ENCODE data around the gene SLC13A4.
"Not testable (repeated sequence)": the region's sequence is repeated elsewhere in the genome, so short reads cannot be mapped to it uniquely, and the experiment has no call there.

SLC13A4 gene, protein sequence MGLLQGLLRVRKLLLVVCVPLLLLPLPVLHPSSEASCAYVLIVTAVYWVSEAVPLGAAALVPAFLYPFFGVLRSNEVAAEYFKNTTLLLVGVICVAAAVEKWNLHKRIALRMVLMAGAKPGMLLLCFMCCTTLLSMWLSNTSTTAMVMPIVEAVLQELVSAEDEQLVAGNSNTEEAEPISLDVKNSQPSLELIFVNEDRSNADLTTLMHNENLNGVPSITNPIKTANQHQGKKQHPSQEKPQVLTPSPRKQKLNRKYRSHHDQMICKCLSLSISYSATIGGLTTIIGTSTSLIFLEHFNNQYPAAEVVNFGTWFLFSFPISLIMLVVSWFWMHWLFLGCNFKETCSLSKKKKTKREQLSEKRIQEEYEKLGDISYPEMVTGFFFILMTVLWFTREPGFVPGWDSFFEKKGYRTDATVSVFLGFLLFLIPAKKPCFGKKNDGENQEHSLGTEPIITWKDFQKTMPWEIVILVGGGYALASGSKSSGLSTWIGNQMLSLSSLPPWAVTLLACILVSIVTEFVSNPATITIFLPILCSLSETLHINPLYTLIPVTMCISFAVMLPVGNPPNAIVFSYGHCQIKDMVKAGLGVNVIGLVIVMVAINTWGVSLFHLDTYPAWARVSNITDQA

GRCh38 chr7:135728136-135728669, at the start of gene SLC13A4:
Gene SLC13A4 (minus strand): TSS chr7:135728186. CDS start chr7:135727496, 690 bp downstream.
- no peak for DNase-seq

DNA sequence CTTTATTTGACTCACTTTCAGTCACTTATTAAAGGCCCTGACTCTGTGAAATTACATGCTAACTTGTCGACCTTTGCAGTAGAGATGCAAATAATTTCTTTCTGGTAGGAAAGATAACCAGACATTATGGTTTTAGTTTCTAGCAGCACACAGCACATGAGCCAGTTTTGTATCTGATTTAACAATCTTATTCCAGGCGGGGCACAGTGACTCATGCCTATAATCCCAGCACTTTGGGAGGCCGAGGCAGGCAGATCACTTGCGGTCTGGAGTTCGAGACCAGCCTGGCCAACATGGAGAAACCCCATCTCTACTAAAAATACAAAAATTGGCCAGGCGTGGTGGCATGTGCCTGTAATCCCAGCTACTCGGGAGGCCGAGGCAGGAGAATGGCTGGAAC, 47.9 kb upstream of the SLC13A4 start:
- not testable (repeated sequence) for DNase-seq

- DNase-seq = no peak
Measured at GRCh38 chr7:135775230-135775629, 47.2 kb upstream of the SLC13A4 start.

DNA sequence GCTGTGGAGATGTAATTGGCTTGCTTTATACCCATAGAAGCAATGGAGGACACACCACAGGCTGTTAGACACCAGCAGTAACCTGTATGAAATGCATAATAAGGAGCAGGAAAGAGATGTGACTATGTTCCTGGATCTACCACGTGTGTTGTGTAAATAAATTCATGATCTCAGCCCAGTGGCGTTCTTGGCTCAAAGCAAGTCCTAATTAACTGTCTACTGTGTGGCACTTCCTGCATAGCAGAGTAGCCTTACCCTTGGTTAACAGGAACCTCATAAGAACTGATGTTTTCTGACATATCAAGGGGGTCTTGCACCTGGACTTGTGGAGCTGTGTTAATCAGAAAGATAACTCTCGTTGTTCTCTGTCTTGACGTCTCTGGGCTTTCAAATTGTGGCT, 46.3 kb upstream of the SLC13A4 start:
- peak in 1 of 2 experiments; percentile 72 for DNase-seq

GRCh38 chr7:135773464-135773863, 45.5 kb upstream of the SLC13A4 start:
- DNase-seq = no peak

DNA sequence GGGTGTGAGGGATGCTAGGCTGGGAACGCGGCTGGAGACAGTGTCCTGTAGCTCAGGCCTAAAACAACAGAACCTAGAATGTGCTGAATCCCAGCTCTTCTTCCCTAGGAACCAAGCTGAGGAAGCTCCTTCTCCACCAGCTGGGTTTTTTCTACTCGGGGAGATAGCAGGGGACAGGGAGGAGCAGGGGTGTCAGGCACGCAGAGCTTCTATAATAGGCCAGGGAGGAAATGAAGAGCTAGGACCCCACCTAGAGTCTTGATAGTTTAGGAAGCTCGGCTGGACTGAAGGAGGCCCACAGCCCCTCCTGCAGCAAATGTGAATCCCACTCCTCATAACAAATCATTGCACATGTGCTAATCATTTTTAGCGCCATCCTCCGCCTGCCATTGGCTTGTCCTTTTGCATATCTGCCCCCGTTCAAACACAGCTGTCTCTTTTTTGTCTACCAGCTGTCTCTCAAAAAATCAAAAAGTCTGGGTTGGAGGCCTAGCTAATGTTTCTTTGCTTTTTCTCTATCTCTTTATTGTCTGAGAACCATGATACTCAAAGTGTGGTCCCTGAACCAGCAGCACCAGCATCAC, 44.7 kb upstream of the SLC13A4 start:
- no peak for DNase-seq

DNA sequence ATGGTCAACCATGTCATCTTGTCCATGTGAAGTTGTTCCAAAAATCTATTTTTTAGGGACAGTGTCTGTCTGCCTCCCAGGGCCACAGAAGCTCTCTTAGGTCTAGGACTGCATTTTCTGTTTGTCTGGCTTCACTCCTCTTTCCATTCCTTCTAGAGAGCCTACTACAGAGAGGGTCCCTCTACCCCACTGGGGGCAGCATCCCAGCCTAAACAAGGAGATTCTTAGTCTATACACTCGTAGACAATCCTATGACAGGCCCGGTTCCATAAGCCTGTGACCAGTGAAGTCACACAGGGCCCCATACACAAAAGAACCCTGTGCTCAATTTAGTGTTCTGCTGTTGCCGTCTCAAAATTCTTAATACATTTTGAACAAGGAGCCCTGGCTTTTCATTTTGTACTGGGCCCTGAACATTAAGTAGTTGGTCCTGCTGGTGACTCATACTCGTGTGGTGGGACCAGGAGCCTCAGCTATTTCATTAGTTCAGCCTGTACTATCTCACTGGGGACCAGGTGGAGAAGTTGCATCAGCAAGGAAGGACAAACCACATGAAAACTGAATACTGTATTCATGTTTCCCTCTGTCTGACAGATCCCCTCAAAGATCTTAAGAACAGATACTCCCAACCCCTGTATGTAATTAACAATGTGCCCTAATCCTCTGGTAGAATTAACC, 44.1 kb upstream of the SLC13A4 start:
- no peak for DNase-seq

DNA sequence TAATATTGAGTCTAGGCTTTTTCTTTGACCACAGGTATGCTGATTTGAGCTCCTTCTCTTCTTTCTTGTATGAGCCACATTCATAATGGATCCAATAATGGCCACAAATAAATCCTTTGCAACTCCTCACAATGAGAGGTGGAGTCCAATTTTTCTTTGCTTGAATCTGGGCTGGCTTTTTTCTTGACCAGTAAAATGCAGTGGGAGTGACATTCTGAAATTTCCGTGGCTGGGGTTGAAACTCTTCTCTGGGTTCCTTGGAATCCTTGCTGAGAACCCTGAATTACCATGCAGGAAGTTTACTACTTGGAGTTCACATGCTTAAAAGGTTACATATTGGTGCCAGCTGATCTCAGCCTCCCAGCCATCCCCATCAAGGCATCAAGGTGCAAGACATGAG, 43.1 kb upstream of the SLC13A4 start:
- no peak for DNase-seq

- DNase-seq = no peak
Measured at GRCh38 chr7:135770139-135770710, 42.2 kb upstream of the SLC13A4 start.

- no peak for DNase-seq
Measured at GRCh38 chr7:135769005-135769802, 41.2 kb upstream of the SLC13A4 start.

DNA sequence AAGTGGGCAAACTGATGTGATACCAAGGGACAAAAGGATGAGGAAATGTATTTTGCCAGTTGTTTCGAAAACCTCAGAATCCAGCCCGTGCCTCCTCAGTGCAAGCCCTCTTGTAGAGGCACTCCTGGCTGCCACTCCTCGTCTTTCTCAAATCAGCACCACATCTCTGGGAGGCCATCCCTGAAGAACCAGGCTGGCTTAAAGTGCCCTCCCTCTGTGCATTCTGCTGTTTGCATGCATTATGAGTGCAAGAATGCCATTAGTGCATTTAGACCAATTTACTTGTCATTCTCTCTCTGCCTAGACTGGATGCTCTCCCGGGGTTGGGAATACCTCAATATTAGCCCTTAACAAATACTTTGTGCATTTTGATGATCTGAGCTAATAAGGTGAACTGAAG, 40.5 kb upstream of the SLC13A4 start:
- DNase-seq = no peak

DNA sequence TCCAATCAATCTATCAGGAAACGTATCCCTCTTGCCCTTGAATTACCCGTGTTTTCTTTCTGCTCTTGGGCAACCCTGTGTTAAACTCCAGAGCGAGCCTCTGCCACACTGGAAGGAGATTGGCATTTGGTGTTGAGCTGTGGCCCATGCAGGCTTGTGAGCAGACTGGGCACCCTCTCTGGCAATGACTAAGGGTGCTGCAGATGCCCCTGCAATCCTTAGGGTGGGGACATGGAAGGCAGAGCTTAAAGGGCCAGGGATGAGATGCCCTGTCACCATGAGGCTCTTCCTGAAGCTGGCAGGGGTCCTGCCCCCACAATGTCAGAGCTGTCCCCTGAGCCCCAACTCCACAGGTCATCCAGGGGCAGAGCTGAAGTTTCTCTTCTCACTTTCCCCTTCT, 40.1 kb upstream of the SLC13A4 start:
- no peak for DNase-seq

DNA sequence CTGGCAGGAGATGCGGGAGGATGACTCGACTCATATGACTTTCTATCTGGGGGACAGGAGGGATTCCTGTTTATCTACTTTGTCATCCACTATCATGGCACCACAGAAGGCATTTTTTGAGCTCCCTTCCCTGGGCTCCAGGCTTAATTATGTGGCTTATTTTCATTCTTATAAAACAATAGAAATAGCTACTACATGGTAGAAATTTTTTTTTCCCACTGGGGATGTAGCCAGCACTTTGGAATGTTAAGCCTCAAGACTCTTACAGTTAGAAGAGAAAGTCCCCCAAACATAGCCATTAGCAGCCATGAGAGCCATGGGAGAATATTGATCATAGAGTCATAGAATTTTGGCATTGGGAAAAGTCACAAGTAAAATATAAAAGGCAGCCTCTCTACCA, 35.3 kb upstream of the SLC13A4 start:
- DNase-seq = no peak

DNA sequence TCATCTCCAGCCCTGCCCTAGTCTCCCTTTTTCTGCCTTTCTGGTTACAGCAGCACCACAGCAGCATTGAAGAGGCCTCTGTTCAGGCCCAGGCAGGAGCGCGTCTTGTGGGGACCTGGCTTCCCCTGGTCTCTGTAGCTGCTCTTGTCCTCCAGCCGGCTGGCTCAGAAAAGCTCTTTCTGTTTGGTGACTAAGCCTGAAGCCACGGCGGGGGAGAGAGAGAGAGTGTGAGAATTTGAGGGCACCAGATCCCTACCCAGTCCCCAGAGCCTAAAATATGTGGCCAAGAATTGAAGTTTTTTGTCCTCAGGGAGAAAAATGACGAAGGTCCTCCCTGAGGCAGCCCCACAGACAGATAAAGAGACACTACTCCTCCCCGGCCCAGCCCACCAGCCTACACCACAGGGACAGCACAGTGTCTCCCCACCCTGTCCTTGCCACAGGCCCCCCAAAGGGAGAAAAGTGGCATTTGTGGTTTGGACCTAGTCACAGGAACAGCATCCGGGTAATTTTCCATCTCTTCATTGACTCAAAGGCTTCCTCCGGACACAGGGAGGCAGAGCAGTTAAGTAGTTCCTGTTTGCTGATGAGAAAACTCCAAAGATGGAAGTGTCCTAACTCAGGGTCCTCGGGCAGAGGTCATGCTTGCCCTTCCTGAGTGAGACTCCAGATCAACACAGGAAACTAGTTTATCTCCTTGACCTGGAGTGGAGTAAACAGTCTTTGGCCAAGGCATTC, 33.9 kb upstream of the SLC13A4 start:
- no peak for DNase-seq

- DNase-seq = no peak
Measured at GRCh38 chr7:135759532-135759931, 31.5 kb upstream of the SLC13A4 start.

- DNase-seq = no peak
Measured at GRCh38 chr7:135758531-135758932, 30.5 kb upstream of the SLC13A4 start.

DNA sequence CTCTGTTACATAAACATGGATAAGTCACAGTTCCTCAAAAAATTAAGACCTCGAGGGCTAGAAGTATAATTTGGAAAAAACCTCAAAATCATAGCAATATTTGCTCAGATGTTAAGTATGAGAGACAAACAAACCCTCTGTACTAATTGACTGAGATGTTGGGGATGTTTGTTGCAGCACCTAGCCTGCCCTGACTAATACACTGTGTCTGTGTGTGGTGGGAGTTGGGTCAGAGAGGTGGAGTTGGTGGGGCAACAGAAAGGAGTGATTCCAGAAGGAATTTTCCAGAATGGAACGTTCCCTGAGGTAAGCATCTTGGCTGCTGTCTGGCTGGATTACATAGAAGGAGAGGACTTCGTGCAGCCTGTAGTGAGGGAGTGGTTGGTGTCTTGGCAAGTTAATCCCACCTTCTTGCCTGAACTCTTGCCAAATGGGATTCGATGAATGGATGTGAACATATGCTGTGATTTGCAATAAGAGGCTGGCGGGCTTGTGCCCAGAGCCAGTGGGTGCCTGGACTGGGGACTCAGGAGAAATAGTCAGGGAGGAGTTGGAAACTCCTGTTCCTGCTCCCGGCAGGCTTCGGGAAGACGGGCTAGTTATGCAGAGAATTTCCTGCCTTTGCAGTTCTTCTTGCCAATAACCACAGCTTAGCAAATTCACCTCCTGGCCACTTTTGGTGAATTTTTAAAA, 29.9 kb upstream of the SLC13A4 start:
- DNase-seq = no peak

DNA sequence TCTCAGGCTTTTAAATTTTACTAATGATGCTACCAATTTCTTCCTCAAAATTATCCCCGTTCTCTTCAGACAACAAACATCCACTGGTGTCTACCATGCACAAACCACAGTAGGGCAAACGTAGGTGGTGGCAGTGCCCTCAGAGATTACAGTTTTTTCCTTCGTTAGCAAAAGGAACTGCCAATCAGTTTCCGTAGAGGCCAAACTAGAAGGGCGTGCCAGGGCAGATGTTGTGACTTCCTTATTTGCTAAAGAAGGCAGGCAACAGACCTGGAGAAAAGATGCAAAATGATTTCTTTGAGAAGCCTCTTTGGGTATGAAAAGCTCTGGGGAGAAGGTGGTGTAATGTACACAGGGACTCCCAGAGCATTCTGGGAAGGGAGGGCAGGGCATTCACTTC, 28.2 kb upstream of the SLC13A4 start:
- no peak for DNase-seq

GRCh38 chr7:135755351-135755753, 27.4 kb upstream of the SLC13A4 start:
- DNase-seq = no peak

GRCh38 chr7:135753616-135754413, 25.8 kb upstream of the SLC13A4 start:
- no peak for DNase-seq
